Stimulated activated CD8-positive, alpha-beta memory T cell treated with anti-CD3 and anti-CD28 coated beads, Interleukin-12 subunit alpha, Interleukin-12 subunit beta, amount 100 ng/mL, for 1 hour (primary cell): Measurements from ENCODE around the gene SERBP1.

ENCODE experiments used
- DNase-seq: peaks from one replicate; pipeline ENCODE4 v3.0.0-alpha.2; 2020; ENCODE audit warnings: low read depth

The SERBP1 gene

GRCh38 chr1:67359592-67359991 is 70.6 kb downstream of the SERBP1 start:
- no peak for DNase-seq
